Spinal cord (tissue), 10 donors: ENCODE results near the gene CD19. TPM values are rescaled to one million over a fixed set of nuclear protein-coding genes. Genes with fewer than 3 reads are reported as not detected.

Experiments
- DNase-seq, 6 donors: peaks; one replicate each; pipeline versions ENCODE4 v3.0.0 to v3.0.0-alpha.2; 2013 to 2015; ENCODE audit warnings: low spot score in 6 of 6, low read depth in 4 of 6
- H3K27ac ChIP-seq: one replicate; pipeline ENCODE4 v1.5.1; 2013; ENCODE audit warnings: low read depth, low read length, control low read depth
- H3K27me3 ChIP-seq: one replicate; pipeline ENCODE4 v1.6.1; 2013; ENCODE audit warnings: low read length; ENCODE audit not compliant: control insufficient read depth, insufficient read depth
- H3K36me3 ChIP-seq: one replicate; pipeline ENCODE4 v1.6.1; 2013; ENCODE audit warnings: low read length; ENCODE audit not compliant: control insufficient read depth, insufficient read depth
- H3K4me1 ChIP-seq: one replicate; pipeline ENCODE4 v1.6.1; 2013; ENCODE audit warnings: low read length; ENCODE audit not compliant: control insufficient read depth, insufficient read depth
- H3K4me3 ChIP-seq: one replicate; pipeline ENCODE4 v1.5.1; 2013; ENCODE audit warnings: low read depth, low read length, control low read depth
- H3K9me3 ChIP-seq: one replicate; pipeline ENCODE4 v1.6.1; 2013; ENCODE audit warnings: low read length; ENCODE audit not compliant: control insufficient read depth, insufficient read depth
- WGBS: methylation state at CpG from one replicate; pipeline ENCODE4 v1.1.5; 2013; ENCODE audit warnings: missing lambda C conversion rate; ENCODE audit not compliant: insufficient coverage; 5-methylcytosine and 5-hydroxymethylcytosine counted together
- polyA plus RNA-seq, 2 donors: library from polyadenylated mRNA; unstranded; fragments of 120-200 nt; gene quantifications; one replicate each; pipeline ENCODE4 v1.2.1, GENCODE V29; 2013; ENCODE audit not compliant: insufficient read length in 2 of 2
- total RNA-seq, 2 donors: library from RNA; depleted of rRNA in 1 of 2; stranded (reverse); fragments of 120-200 nt in 1 of 2; fragments of >200 nt in 1 of 2; gene quantifications; one replicate each; pipeline versions ENCODE4 v1.2.3 to v1.2.4, GENCODE V29; 2013 to 2014
- donor health status: healthy.

The CD19 gene
- total and polyA plus RNA-seq, 4 donors = 0.40 to 1.3 (median 1.1) TPM

DNA sequence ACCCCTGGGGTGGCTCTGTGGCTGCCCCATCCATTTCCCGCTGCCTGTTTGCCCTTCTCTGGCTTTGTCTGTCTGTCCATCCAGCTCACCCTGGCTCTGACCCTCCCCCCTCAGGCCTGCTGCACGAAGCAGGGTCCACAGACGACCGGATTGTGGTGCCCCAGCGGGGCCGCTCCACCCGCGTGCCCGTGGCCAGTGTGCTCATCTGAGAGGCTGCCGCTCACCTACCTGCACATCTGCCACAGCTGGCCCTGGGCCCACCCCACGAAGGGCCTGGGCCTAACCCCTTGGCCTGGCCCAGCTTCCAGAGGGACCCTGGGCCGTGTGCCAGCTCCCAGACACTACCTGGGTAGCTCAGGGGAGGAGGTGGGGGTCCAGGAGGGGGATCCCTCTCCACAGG, 52.3 kb downstream of the CD19 start:
- H3K27ac ChIP-seq = no peak overlapping the region
- no peak for DNase-seq
- H3K9me3 ChIP-seq = no peaks in the 10 kb centered on the region
- 84% methylated on average over 12 of the region's 12 CpGs for WGBS
- peaks cover 94% of the 10 kb centered on the region for H3K36me3 ChIP-seq
- no peaks in the 10 kb centered on the region for H3K4me1 ChIP-seq
- H3K27me3 ChIP-seq = no peaks in the 10 kb centered on the region
- no peak overlapping the region for H3K4me3 ChIP-seq

DNA sequence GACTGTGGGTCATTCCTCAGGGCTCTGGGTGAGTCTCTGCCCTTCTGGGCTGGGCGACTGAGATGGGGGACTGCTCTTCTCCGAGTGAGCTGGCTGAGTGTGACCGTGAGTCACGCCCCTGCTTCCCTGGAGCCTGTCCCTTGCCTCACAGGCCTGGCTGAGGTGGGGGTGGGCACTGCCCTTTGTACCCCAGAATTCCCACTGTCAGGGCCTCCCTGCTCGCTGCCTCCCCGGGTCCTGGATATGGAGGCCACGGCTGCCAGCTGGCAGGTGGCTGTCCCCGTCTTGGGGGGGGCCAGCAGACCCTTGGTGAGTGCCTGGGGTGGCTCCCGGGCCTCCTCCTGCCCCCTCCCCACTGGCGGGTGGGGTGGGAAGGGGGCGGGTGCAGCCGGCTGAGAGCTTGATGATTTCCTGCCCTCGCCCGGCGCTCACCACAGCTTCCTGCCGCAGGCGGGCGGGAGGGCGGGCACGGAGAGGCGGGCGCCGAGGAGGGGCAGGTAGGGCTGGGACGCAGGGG, 52.9 kb downstream of the CD19 start, which contains the start of gene LAT:
Gene LAT (plus strand): TSS at position 434 of the 517 bp plus-strand sequence. CDS start 366 bp downstream, outside the sequence.
- Histone ChIP-seq H3K36me3 (peaks cover 94% of the 10 kb centered on the region), H3K9me3 (no peaks in the 10 kb centered on the region), H3K27me3 (no peaks in the 10 kb centered on the region), H3K4me3 (no peak within 1 kb of the TSS), H3K4me1 (no peaks in the 10 kb centered on the region), H3K27ac (no peak within 1 kb of the TSS)
- WGBS = 88% methylated on average over 18 of the region's 24 CpGs
- no peak for DNase-seq

DNA sequence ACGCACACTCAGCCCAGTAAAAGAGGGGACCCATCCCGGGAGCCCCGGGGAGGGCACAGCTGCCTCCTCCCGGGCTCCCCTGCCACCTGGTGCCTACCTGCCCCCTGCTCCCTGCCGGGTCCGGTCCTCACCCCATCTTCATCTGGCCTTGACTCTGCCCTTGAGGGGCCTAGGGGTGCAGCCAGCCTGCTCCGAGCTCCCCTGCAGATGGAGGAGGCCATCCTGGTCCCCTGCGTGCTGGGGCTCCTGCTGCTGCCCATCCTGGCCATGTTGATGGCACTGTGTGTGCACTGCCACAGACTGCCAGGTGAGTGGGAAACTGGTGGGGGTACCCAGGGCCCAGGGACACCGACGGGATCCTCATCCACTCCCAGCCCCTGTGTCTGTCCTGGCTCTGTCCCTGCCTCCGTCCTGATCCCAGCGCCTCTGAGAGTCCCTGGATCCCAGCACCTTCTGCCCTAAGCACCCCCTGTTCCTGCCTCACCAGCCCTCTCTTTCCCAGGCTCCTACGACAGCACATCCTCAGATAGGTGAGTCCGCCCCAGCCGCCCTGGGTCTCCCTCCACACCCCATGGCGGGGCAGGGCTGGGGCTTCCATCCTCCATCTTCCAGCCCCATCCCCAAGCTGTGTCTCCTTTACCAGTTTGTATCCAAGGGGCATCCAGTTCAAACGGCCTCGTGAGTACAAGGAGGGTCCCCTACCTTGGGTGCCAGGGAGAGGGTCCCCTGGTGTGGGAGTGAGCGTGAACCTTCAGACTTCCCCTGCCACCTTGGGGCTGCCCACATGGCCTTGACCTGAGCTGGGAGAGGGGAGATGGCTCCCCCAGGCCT, 53.7 kb downstream of the CD19 start:
- no peak for DNase-seq
- H3K9me3 ChIP-seq = no peaks in the 10 kb centered on the region
- H3K27me3 ChIP-seq = no peaks in the 10 kb centered on the region
- H3K27ac ChIP-seq = no peak overlapping the region
- H3K4me1 ChIP-seq = no peaks in the 10 kb centered on the region
- WGBS = 93% methylated on average over 19 of the region's 19 CpGs
- no peak overlapping the region for H3K4me3 ChIP-seq
- peaks cover 97% of the 10 kb centered on the region for H3K36me3 ChIP-seq

GRCh38 chr16:28986046-28986445, 54.3 kb downstream of the CD19 start:
- no peak for DNase-seq
- no peak overlapping the region for H3K4me3 ChIP-seq
- peaks cover 93% of the 10 kb centered on the region for H3K36me3 ChIP-seq
- H3K4me1 ChIP-seq = no peaks in the 10 kb centered on the region
- 94% methylated on average over 9 of the region's 9 CpGs for WGBS
- no peak overlapping the region for H3K27ac ChIP-seq
- H3K9me3 ChIP-seq = no peaks in the 10 kb centered on the region
- H3K27me3 ChIP-seq = no peaks in the 10 kb centered on the region

DNA sequence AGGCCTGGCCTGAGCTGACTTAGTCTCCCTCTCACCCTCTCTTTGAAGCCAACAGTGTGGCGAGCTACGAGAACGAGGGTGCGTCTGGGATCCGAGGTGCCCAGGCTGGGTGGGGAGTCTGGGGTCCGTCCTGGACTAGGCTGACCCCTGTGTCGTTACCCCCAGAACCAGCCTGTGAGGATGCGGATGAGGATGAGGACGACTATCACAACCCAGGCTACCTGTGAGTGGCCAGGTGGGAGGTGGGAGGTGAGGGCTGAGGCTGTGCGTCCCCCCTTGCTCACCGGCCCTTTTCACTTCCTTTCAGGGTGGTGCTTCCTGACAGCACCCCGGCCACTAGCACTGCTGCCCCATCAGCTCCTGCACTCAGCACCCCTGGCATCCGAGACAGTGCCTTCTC, 54.7 kb downstream of the CD19 start:
- H3K27me3 ChIP-seq = no peaks in the 10 kb centered on the region
- H3K36me3 ChIP-seq = peaks cover 89% of the 10 kb centered on the region
- H3K9me3 ChIP-seq = no peaks in the 10 kb centered on the region
- WGBS = 92% methylated on average over 10 of the region's 13 CpGs
- no peak overlapping the region for H3K27ac ChIP-seq
- H3K4me3 ChIP-seq = no peak overlapping the region
- DNase-seq = no peak
- no peaks in the 10 kb centered on the region for H3K4me1 ChIP-seq

DNA sequence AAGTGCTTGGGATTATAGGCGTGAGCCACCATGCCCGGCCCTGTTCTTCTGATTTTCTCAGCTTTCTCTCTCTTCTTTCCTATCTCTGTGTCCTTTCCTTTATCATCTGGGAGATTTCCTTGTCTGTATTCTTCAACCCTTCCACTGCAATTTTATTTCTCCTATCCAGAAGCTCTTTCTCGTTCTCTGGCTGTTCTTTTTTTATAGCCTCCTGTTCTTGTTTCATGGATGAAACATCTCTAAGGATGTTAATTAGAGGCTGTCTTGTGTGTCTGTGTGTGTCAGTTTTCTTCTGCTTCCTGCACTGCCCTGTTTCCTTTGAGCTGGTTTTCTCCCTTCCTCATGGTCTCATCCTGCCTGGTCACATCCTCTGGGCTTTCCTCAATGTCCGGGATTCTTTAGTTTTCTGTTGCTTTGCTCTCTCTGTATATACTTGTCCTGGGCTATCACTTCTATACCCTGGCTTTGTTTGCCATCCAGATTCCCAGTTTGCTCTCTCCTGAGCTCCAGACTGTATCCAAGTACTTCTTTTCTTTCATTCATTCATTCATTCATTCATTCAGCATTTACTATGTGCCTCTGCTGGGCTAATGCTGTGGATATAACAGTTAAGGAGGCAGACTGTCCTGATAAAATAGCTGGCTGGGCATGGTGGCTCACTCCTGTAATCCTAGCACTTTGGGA, 55.5 kb downstream of the CD19 start:
- Histone ChIP-seq H3K36me3 (peaks cover 83% of the 10 kb centered on the region), H3K4me1 (no peaks in the 10 kb centered on the region), H3K27ac (no peak overlapping the region), H3K9me3 (no peaks in the 10 kb centered on the region), H3K4me3 (no peak overlapping the region), H3K27me3 (no peaks in the 10 kb centered on the region)
- WGBS = 96% methylated on average over 3 of the region's 4 CpGs
- no peak for DNase-seq

Other genes with a start within 250 kb of the CD19 start
- 100 to 1,000 TPM; 126 to 465 TPM for gene EIF3C, start 220.5 kb upstream of the CD19 start, total RNA-seq
- gene EIF3C, start 220.5 kb upstream of the CD19 start, polyA plus RNA-seq = 100 to 1,000 TPM; 318 to 475 TPM
- gene NPIPB9, start 180.2 kb upstream of the CD19 start, total RNA-seq = 1 to 10 TPM; 3.1 to 3.4 TPM
- 1 to 10 TPM; 2.5 to 4.2 TPM for gene NPIPB9, start 180.2 kb upstream of the CD19 start, polyA plus RNA-seq
- 10 to 100 TPM; 40.1 to 45.7 TPM for gene ATXN2L, start 109.0 kb upstream of the CD19 start, total RNA-seq
- 100 to 1,000 TPM; 133 to 159 TPM for gene ATXN2L, start 109.0 kb upstream of the CD19 start, polyA plus RNA-seq
- gene TUFM, start 85.6 kb upstream of the CD19 start, total RNA-seq = 100 to 1,000 TPM in 1 of 2 donors, 10 to 100 TPM in 1; 56.9 to 120 TPM
- 100 to 1,000 TPM; 242 to 243 TPM for gene TUFM, start 85.6 kb upstream of the CD19 start, polyA plus RNA-seq
- 10 to 100 TPM; 17.5 to 40.3 TPM for gene SH2B1, start 68.1 kb upstream of the CD19 start, total RNA-seq
- gene SH2B1, start 68.1 kb upstream of the CD19 start, polyA plus RNA-seq = 100 to 1,000 TPM; 101 to 113 TPM
- under 1 TPM; 0.77 to 0.99 TPM for gene ATP2A1, start 53.5 kb upstream of the CD19 start, total RNA-seq
- 1 to 10 TPM; 2.6 to 6.1 TPM for gene ATP2A1, start 53.5 kb upstream of the CD19 start, polyA plus RNA-seq
- gene RABEP2, start 6.7 kb upstream of the CD19 start, total RNA-seq = 10 to 100 TPM; 11.2 to 19.6 TPM
- 10 to 100 TPM; 16.6 to 25.8 TPM for gene RABEP2, start 6.7 kb upstream of the CD19 start, polyA plus RNA-seq
- gene NFATC2IP, start 19.0 kb downstream of the CD19 start, total RNA-seq = 10 to 100 TPM; 26.3 to 26.8 TPM
- 10 to 100 TPM; 37.2 to 70.8 TPM for gene NFATC2IP, start 19.0 kb downstream of the CD19 start, polyA plus RNA-seq
- 10 to 100 TPM; 18.4 to 27.7 TPM for gene SPNS1, start 42.8 kb downstream of the CD19 start, total RNA-seq
- gene SPNS1, start 42.8 kb downstream of the CD19 start, polyA plus RNA-seq = 10 to 100 TPM; 54.9 to 66.9 TPM
- 1 to 10 TPM in 1 of 2 donors, under 1 TPM in 1; 0.40 to 2.1 TPM for gene LAT, start 53.1 kb downstream of the CD19 start, total RNA-seq
- gene LAT, start 53.1 kb downstream of the CD19 start, polyA plus RNA-seq = 10 to 100 TPM in 1 of 2 donors, 1 to 10 TPM in 1; 8.8 to 10.5 TPM